GM19239 (cell line): ENCODE results near the gene ZNF101.
A peak's percentile ranks its signal among the peaks of the same experiment; 100 is the strongest.

Experiments used
- DNase-seq: peaks from one replicate; pipeline ENCODE4 v3.0.0; 2011; ENCODE audit warnings: low spot score; ENCODE audit not compliant: insufficient read length
- FAIRE-seq: peaks from 2 replicates; lab custom pipeline; 2011; peaks lifted over from hg19 to GRCh38; lab: Jason Lieb, UNC

Gene ZNF101

DNA sequence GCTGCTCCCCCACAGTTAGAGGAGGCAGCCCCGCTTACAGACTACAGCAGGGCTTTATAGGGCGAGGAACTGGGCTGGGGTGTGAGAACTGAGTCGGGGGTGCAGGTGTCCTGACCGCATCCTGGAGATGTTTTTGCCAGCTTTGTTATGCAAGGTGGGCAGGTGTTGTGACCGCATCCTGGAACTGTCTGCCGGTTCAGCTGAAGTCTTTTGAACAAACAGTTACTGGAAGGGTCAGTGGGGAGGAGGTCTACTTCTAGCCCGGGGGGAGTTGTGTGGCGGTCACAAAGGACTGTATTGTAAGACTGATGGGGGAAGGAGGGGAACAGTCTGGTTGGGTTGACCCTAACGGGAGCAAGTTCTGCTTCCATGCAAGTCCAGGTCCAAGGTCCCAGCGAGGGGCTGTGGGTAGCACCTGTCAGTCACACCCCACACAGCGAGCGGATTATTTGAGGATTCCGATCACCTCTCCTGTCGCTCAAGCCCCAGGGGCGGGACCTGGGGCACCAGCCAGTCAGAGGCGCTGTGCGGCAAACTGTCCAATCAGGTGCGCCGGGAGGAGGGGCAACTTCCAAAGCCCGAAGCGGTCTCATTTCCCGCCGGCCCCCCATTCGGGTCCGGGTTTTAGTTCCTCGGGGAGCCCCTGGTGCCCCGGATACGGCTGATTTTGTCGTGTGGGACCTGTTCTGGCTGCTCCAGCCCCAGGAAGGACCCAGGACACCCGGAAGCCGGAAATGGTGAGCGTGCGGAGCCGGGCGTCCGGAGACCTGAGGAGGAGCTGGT, at the start of gene ZNF101:
ZNF101 (plus strand) TSS at position 610 of the 783 bp plus-strand sequence; CDS start at position 735, 125 bp downstream.
- peak; percentile 95 for FAIRE-seq
- DNase-seq: peak; percentile 79

DNA sequence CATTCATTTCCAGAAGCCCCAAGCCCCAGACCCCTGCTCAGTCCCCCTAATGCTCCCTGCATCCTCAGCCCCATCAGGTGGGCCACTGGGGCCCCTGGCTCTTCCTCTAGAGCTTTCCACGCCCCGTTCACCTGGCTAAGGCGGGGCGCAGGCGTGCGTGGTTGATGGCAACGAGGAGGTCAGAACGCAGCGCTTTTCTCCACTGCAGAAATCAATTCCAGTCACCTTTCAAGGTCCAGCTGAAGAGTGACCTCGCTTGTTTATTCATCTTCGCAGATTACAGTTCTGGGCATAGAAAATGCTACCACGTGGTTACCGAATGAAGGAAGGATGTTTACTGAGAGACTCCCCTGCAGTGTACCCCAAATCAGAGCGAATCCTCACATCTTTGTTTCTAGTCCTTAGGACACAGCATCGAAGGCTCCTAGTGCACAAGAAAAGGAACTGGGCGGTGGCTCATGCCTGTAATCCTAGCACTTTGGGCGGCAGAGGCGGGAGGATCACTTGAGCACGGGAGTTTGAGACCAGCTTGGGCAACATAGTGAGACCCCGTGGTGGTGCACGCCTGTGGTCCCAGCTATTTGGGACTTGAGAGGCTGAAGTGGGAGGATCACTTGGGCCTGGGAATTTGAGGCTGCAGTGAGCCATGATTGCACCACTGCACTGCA, 49.3 kb upstream of the ZNF101 start:
- no peak for DNase-seq
- no peak for FAIRE-seq

DNA sequence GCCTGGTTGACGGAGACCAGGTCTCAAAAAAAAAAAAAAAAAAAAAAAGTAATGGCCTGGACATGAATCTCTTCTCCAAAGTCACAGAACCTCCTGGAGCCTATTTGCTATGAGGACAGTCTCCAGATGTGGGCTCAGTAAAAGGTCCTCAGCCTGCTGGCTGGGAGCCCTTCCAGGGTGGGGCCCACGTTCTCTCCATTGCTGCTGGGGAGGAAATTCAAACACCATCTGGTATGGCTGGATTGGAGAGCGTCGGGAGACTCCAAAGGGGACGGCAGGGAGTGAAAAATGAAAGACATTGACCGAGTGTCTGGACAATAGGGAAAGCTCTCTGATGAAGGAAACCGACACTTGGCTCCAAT, 48.8 kb upstream of the ZNF101 start:
- FAIRE-seq (no peak), DNase-seq (no peak)

DNA sequence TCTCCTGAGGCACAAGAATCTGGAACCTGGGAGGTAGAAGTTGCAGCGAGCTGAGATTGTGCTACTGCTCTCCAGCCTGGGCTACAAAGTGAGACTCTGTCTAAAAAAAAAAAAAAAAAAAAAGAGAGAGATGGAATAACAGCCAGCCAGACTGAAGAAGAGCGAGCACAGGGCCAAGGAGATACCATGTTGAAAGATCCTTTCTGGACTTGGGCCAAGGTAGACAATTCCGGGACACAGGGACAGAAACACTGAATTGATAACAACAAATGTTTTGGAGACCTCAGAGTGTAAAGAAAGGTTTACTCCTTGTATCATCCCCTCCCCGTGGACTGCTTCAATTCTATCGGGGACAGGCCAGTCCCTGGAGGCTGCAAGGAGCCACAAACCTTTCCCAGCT, 45.3 kb upstream of the ZNF101 start:
- no peak for FAIRE-seq
- no peak for DNase-seq

DNA sequence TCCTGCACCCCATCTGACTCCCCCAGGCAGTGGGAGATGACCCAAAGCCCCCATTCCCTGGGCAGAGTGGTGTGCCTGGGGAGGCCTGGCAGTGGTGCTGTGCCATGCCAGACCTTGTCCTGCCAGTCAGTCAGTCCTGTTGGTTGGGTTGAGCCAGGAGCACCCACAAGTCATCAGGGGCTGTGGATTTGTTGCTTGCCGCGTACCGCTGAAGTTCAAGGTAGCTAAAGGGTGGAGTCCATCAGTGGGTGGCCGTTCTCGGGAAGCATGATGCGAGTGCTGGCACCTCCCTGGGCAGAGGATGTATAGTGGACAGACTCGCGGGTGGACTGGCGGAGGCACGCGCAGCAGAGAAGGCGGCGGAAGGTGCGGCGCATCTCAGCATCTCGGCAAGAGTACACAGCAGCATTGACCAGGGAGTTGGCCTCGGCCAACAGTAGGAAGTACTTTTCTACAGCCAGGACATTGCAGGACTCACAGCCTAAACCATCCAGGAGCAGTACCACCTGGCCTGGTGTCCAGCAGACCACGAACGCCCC, 44.5 kb upstream of the ZNF101 start:
- no peak for FAIRE-seq
- no peak for DNase-seq

DNA sequence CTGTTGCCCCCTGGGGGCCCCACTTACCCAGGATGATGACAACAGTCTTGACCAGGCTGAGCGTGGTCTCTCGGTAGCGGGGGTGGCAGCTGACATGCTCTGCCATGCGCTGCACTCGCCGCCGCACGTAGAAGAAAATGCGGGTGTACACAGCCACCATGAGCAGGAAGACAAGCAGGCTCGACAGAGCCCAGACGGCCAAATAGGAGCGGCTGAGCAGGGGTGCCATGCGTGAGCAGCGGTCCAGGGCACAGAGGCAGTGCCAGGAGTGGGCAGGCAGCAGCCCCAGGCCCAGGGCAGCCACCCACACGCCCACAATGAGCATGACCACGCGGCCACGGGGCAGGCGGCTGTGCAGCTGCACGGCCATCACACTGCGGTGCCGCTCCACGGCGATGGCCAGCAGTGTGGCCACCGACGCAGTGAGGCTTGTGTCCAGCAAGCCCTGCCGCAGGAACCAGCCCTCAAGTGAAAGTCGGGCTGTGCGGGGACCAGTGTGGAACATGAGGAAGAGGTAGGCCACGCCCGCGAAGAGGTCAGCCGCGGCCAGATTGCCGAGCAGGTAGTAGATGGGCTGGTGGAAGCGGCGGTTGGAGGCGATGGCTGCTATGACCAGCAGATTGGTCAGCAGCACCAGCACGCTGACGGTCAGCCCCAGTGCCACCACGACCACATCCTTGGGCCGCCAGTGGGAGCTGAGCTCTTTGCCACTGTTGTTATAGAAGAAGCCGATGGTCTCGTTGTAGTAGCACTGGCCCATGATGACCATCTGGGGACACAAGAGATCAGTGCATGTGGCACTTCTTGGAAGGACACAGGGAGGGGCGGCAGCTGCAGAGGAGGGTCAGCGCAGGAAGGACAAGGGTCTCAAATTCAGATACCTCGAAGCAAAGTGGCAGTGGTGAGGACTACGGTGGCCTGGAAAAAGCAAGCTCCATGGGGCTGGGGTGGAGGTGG, 41.8 kb upstream of the ZNF101 start:
- no peak for FAIRE-seq

DNA sequence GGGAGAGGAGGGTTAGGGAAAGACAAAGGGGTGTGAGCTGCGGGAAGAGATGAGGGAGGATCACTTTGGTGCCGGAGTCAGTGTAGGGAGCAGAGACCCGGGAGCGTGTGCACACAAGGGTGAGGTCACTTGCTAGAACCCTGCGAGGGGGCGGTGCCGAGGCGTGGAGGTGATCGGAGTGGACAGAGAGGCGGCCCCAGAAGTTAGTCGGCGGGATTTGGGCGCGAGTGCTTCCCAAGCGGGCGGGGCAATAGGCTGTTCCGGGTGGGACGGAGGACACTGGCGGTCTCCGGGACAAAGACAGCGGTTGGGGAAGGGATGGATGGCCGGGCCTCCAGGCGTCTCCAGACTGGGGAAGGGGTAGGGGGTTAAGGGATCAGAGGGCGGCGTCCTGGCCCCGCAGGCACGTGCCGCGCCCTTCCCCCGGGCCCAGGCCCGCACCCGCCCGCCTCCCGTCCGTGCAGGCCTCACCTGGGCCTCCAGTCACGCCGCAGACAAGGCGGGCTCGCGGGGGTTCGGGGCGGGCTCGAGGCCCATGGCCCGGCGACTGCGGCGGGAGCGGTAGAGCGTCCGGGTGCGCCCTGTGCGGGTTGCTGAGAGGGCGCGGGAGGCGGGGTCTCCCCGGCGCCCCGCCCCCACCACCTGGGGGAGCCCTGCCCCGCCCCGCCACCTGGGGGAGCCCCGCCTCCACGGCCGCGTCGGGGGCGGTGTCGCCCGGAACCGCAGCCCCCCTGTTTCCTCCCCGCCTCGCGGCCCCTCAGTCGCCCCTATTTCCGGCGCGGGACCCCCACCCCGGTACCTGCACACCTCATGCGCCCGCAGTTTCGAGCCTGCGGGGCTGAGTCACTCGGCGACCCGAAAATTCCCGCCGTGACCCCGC, 40.8 kb upstream of the ZNF101 start, which contains the start of gene LPAR2:
LPAR2 (minus strand) TSS at position 600 of the 880 bp plus-strand sequence. CDS start 945 bp downstream, outside the sequence.
- peak; percentile 60 for FAIRE-seq
- peak; percentile 93 for DNase-seq

More for the DNA sequence above, 41.8 kb upstream of the ZNF101 start:
- DNase-seq: no peak

DNA sequence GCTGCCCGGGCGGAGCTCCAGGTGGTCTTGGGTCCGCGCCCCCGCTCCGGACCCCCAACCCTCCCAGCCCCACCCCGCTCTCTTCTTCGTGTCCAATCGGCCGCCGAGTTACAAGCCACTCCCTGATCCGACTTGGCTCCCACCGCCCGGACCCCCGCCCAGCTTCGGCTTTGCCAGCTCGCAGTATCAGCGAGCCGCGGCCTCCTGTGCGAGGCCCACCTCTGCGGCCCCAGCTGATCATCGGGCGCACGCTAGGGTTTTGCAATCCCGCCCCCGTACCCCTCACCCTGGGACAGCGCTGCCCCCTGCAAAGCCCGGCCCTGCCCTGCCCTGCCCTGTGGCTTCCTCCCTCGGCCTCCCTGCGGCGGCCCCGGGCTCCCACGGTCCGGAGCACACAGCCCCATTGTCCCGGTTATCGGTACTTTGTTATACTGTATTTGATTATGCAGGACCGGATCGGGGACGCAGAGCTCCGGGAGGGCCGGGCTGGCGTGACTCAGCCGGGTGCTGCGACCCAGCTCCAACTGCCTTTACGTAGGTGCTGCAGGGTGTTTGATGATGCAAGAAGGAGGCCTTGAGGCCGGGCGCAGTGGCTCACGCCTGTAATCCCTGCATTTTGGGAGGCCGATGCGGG, 40.0 kb upstream of the ZNF101 start:
- no peak for DNase-seq

DNA sequence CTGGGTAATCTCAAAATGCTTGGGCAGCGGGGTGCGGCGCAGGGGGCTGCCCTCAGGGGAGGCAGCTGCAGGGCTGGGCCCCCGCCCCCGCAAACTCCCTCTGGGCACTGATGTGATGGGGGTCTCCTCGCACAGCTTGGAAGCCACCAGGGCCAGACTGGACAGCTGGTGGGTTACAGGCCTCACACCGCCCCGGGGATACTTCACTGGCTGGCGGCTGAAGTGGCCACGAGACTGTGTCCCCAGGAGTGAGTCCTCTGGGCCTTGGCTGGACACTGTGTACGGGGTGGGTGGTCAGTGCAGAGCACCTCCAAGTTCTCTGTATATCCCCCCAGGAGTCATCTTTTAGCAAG, 38.6 kb upstream of the ZNF101 start:
- FAIRE-seq (no peak), DNase-seq (no peak)

More for the DNA sequence above, 40.0 kb upstream of the ZNF101 start:
- FAIRE-seq: no peak

DNA sequence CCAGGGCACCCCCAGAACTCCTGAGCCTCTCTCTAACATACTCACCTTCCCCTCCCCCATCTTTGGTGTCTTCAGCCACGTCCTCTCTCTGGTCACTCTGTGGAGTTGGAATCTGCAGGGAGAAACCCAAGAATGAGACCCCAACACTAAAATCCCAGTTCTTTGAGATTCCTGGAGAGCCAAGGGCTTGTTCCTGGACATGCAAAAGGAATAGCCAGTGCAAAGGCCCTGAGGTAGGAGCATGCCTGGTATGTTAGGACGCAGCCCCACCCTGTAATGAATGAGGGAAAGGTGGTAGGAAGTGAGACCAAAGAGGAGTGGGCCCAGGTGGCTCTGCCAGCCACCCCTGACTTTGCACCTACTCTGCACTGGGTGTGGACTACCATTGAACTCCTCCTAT, 38.2 kb upstream of the ZNF101 start:
- DNase-seq (no peak), FAIRE-seq (no peak)

DNA sequence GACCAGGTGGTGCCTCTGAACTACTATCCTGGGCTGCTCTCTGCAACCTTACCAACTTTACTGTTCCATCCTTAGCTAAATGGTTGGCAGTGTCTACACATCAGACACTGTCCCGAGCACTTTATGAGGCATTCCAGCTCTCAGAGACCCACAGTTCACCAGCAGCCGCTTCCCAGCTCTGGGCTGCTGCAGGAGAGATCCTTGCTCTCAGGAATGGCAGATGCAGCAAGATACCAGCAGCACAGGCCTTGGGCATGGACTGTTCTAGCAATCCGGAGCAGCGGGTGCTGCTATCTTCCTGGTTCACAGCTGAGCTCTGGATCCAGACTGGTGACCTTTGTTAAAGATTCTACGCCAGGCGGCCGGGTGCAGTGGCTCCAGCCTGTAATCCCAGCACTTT, 37.3 kb upstream of the ZNF101 start:
- FAIRE-seq: no peak

DNA sequence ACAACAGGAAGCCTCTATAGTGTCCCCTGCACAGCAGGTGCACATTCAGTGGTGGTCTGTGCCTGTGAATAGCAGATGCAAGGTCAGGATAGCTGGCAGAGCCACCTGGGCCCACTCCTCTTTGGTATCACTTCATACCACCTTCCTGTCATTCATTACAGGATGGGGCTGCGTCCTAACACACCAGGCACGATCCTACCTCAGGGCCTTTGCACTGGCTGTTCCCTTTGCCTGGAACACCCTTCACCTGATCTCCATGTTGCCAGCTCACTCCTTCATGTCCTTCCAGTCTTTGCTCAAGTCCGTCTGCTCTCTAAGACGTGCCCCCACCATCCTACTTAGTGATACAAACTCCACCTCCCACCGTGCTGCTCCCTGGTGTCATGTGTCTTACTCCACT, 36.0 kb upstream of the ZNF101 start:
- DNase-seq: no peak
- no peak for FAIRE-seq

More for the DNA sequence above, 37.3 kb upstream of the ZNF101 start:
- no peak for DNase-seq

DNA sequence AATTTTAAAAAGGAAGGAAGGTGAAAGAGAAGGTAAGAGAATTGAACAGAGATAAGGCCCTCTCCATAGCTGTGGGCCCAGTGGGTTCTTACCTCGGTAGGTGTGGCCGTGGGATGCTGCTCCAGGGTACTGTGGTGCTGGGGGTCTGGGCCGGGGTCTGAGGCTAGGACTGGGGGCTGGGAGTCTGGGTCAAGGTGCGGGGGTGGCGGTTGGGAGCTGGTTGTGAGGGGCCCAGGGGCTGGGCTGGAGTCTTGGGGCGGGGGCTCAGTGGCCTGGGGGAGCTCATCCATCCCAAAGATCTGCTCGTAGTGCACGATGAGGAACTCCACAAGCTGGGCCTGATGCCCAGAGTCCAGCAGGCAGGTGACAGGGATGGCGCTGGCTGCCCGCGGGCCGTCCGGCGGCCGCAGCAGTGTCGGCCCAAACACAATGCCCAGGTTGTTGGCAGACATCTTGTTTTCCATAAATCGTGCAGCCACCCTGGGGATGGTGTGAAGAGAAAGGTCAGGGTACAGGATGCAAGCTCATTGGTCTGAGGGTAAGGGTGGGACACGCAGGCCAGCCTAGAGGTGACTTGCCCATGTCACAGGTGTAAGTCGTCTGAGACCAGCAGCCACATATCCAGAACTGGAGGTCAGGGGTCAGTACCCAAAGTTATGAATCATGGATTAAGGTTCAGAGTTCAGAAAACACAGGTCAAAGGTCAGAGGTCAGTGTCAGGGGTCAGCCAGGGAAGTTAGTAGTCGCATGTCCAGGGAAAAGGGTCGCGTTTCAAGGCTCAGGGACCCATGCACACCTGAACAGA, 34.7 kb upstream of the ZNF101 start:
- DNase-seq: no peak
- no peak for FAIRE-seq

DNA sequence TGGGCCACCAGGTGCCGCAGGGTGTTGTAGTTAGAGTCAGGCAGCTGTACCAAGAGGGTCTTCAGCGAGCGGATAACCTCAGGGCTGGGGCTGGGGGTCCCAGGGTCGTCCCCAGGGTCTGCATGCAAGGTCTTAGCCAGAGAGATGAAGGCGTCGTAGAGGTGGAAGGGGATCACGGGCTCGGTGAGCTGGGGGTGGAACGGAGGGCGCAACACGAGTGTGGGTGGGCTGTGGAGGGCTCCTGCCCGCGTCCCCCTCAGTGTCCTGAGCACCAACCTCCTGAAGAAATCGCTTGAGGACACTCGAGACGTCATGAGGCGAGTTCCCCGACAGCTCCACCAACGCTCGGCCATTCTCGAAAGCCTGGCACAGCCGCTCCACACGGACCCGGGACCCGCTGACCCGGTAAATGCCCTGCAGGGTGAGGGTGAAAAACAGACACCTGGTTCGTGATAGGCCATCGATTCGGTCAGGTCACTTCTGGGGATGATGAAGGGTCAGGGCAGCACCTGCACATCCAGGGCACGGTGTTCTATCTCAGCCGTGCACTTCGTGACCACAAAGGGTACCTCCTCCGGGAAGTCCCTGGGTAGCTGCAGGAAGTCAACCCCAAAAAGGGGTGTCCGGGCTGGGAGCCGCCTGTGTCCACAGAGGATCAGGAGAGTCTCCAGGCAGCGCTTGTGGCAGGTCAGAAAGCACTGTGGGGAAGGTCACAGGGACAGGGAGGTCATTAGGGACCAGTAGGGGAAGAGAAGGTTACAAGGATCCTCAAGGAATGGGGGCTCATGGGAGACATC, 33.9 kb upstream of the ZNF101 start:
- FAIRE-seq: no peak
- no peak for DNase-seq

DNA sequence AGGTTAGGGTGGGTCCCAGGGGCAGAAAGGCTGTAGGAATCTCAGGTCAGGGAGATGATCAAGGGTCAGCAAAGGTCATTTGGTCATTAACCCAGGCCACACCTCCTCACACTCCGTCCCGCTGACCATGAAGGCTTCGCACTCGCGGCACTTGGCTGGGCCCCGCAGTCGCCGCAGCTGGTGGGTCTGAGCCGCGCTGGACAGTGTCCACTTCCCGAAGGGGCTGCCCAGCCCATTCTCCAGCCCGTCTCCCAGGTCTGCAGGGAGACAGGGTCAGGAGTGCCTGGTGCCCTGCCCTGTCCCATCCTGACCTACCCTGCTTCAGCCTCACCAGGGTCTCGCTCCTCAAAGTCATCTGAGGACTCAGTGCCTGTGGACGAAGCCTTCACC, 33.3 kb upstream of the ZNF101 start:
- DNase-seq (no peak), FAIRE-seq (no peak)

DNA sequence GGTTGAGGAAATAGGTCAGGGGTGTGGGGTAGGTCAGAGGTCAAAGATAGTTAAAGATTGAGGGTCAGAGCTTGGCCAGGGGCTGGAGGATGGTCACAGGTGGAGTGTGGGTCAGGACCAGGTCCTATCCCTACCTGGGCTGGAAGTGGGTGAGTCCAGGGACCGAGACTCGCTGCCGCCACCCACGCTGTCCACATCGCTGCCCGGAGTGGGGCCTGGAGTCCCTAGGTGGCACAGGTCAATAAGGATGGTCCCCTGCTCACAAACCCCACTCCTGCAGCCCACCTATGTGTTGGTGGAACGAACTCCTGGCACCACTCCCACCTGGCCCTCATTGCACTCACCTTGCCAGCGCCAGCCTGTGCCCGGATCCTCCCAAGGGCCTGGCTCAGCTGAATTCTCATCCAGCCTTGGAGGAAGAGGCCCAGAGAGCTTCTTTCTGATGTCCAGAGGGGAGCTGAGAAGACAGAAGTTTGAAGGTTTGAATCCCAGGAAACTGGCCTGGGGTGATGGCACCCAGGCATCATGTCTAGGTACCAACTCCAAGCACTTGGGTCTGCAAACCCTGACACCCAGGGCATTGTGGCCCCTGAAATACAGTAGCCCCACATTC, 32.0 kb upstream of the ZNF101 start:
- no peak for FAIRE-seq
- no peak for DNase-seq

DNA sequence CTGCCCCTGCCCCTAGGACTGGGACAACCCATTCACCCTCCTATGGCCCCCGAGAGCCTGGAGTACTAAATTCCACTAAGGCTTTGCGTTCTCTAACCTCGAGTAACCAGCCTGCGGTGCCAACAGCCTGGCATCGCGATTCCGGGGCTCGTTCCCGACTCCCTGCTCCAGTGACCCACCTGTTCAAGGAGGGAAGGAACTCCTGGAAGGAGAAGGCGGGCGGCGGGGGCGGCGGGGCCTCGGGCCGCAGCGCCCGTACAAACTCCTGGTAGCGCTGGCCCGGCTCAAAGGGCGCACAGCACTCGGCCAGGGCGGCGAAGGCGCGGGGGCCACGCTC, 31.5 kb upstream of the ZNF101 start:
- no peak for DNase-seq
- no peak for FAIRE-seq
